ENCODE results near the gene BST1. TPM values are rescaled to one million over a fixed set of nuclear protein-coding genes. Genes with fewer than 3 reads are reported as not detected.

BST1 gene
- polyA plus RNA-seq, 3 donors, result 140 to 297 (median 266) TPM

- Histone ChIP-seq H3K79me2 (ENCODE audit: insufficient read depth, low read length) (no peaks in the 10 kb centered on the region), H3K9me3 (replicated peaks in 1 of 2; ENCODE audit: control insufficient read depth in 1 of 2, insufficient read depth in 1 of 2, low read length in 2 of 2) (peaks cover 15 to 16% of the 10 kb centered on the region in 2 donors), H4K20me1 (ENCODE audit: insufficient read depth, low read length) (peaks cover 6% of the 10 kb centered on the region), H2AFZ (ENCODE audit: insufficient read depth, low read depth, low read length, poor library complexity, severe bottlenecking) (no peak overlapping the region), H3K4me2 (replicated peaks; ENCODE audit: extremely low read depth, low read length, poor library complexity, severe bottlenecking) (no peak overlapping the region), H3K4me3 (replicated peaks in 1 of 3; ENCODE audit: low read depth in 2 of 3, low read length in 3 of 3) (no peak overlapping the region), H3K27me3 (ENCODE audit: control insufficient read depth in 2 of 2, insufficient read depth in 2 of 2, low read length in 2 of 2) (no peaks in the 10 kb centered on the region), H3K4me1 (ENCODE audit: control insufficient read depth in 1 of 2, insufficient read depth in 2 of 2, low read length in 2 of 2) (no peaks in the 10 kb centered on the region), H3K27ac (ENCODE audit: low read depth in 1 of 2, low read length in 2 of 2) (no peak overlapping the region), H3K9ac (ENCODE audit: insufficient read depth, low read length, poor library complexity, severe bottlenecking) (no peak overlapping the region), H3K36me3 (replicated peaks in 1 of 2; ENCODE audit: control insufficient read depth in 1 of 2, insufficient read depth in 2 of 2, low read length in 2 of 2) (peaks cover 6 to 47% of the 10 kb centered on the region in 2 donors)
- no peak for TF ChIP-seq CTCF (IDR thresholded peaks at IDR 0.05)
- no peak overlapping the region for H3K4me3 Mint-ChIP-seq
- H3K27ac Mint-ChIP-seq, result peak overlapping the region in 1 of 7 donors; percentile 3
- H3K4me1 Mint-ChIP-seq, result peaks cover 14% of the 10 kb centered on the region
- H3K27me3 Mint-ChIP-seq (ENCODE audit: low read depth in 3 of 3), result no peaks in the 10 kb centered on the region
- 10% methylated on average over 1 of the region's 1 CpG for WGBS (ENCODE audit: insufficient coverage)
- DNase-seq, result no peak
- peaks cover 7 to 33% (median 17%) of the 10 kb centered on the region in 7 donors for H3K9me3 Mint-ChIP-seq
- peaks cover 47 to 55% of the 10 kb centered on the region in 2 donors for H3K36me3 Mint-ChIP-seq
- intact Hi-C loops (cut with micrococcal nuclease), result no loop called here
Observed at GRCh38 chr4:15742637-15743036, 39.8 kb downstream of the BST1 start.

- Mint-ChIP-seq H3K27me3 (ENCODE audit: low read depth in 3 of 3) (no peaks in the 10 kb centered on the region), H3K4me3 (no peak overlapping the region), H3K36me3 (peaks cover 44 to 46% of the 10 kb centered on the region in 2 donors), H3K9me3 (peaks cover 7 to 33% (median 17%) of the 10 kb centered on the region in 7 donors), H3K27ac (no peak overlapping the region), H3K4me1 (peaks cover 12% of the 10 kb centered on the region)
- DNase-seq, result no peak
- Histone ChIP-seq H3K36me3 (replicated peaks in 1 of 2; ENCODE audit: control insufficient read depth in 1 of 2, insufficient read depth in 2 of 2, low read length in 2 of 2) (peaks cover 0 to 34% of the 10 kb centered on the region in 2 donors), H3K4me2 (replicated peaks; ENCODE audit: extremely low read depth, low read length, poor library complexity, severe bottlenecking) (no peak overlapping the region), H3K9ac (ENCODE audit: insufficient read depth, low read length, poor library complexity, severe bottlenecking) (no peak overlapping the region), H3K79me2 (ENCODE audit: insufficient read depth, low read length) (no peaks in the 10 kb centered on the region), H3K27ac (ENCODE audit: low read depth in 1 of 2, low read length in 2 of 2) (no peak overlapping the region), H3K27me3 (ENCODE audit: control insufficient read depth in 2 of 2, insufficient read depth in 2 of 2, low read length in 2 of 2) (no peaks in the 10 kb centered on the region), H2AFZ (ENCODE audit: insufficient read depth, low read depth, low read length, poor library complexity, severe bottlenecking) (no peak overlapping the region), H3K4me3 (replicated peaks in 1 of 3; ENCODE audit: low read depth in 2 of 3, low read length in 3 of 3) (no peak overlapping the region), H3K4me1 (ENCODE audit: control insufficient read depth in 1 of 2, insufficient read depth in 2 of 2, low read length in 2 of 2) (no peaks in the 10 kb centered on the region), H3K9me3 (replicated peaks in 1 of 2; ENCODE audit: control insufficient read depth in 1 of 2, insufficient read depth in 1 of 2, low read length in 2 of 2) (peaks cover 15 to 16% of the 10 kb centered on the region in 2 donors), H4K20me1 (ENCODE audit: insufficient read depth, low read length) (no peaks in the 10 kb centered on the region)
- intact Hi-C loops (cut with micrococcal nuclease), result no loop called here
- TF ChIP-seq CTCF (IDR thresholded peaks at IDR 0.05), result no peak
- no CpG with 5 or more reads among the region's 5 CpGs for WGBS (ENCODE audit: insufficient coverage)
Observed at GRCh38 chr4:15744016-15744545, 41.2 kb downstream of the BST1 start.
